ENCODE measurements around the gene MARK2.

MARK2 gene

DNA sequence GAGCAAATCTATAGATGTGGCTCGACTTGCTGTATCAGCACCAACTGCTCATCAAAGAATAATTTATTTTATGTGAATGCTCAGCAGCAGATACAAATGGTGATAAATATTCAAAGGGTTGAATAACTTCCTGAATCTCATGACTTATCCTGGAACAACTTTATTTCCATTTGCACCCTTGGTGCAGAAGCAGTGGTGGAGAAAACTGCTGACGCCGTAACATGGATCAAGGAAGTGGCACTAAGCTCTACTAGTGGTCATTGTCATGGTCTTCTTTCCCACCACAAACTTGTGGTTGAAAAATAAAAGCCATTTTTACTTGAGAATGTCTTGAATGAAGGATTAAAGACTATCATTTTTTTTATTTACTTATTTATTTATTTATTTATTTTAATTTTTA, 14.6 kb downstream of the MARK2 start:
- Histone ChIP-seq H3K79me2 (ENCODE audit: control insufficient read depth, low read length) (peaks cover 91% of the 10 kb centered on the region), H3K27me3 (ENCODE audit: control insufficient read depth, low read length) (no peaks in the 10 kb centered on the region), H3K4me1 (ENCODE audit: control insufficient read depth, low read length) (peaks cover 7% of the 10 kb centered on the region), H3F3A (ENCODE audit: control insufficient read depth, insufficient read depth) (no peaks in the 10 kb centered on the region), H3K9me3 (ENCODE audit: control insufficient read depth, insufficient read depth, low read length) (no peaks in the 10 kb centered on the region), H4K20me1 (ENCODE audit: control insufficient read depth, insufficient read depth, low read depth, low read length) (peaks cover 11% of the 10 kb centered on the region), H3K4me3 (ENCODE audit: low read length) (no peak overlapping the region), H3K4me2 (ENCODE audit: low read length) (no peak overlapping the region), H3K27ac (ENCODE audit: low read depth, low read length) (no peak overlapping the region), H3K36me3 (ENCODE audit: control insufficient read depth, low read length) (peaks cover 25% of the 10 kb centered on the region), H3K9me2 (replicated peaks; ENCODE audit: control insufficient read depth, low read length) (no peaks in the 10 kb centered on the region)
- no peak for TF ChIP-seq EZH2phosphoT487 (IDR thresholded peaks at IDR 0.05; ENCODE audit: borderline replicate concordance, low read length)
- TF ChIP-seq, protein P1, sequence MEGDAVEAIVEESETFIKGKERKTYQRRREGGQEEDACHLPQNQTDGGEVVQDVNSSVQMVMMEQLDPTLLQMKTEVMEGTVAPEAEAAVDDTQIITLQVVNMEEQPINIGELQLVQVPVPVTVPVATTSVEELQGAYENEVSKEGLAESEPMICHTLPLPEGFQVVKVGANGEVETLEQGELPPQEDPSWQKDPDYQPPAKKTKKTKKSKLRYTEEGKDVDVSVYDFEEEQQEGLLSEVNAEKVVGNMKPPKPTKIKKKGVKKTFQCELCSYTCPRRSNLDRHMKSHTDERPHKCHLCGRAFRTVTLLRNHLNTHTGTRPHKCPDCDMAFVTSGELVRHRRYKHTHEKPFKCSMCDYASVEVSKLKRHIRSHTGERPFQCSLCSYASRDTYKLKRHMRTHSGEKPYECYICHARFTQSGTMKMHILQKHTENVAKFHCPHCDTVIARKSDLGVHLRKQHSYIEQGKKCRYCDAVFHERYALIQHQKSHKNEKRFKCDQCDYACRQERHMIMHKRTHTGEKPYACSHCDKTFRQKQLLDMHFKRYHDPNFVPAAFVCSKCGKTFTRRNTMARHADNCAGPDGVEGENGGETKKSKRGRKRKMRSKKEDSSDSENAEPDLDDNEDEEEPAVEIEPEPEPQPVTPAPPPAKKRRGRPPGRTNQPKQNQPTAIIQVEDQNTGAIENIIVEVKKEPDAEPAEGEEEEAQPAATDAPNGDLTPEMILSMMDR (IDR thresholded peaks at IDR 0.05; ENCODE audit: low read depth, low read length, poor library complexity, severe bottlenecking): no peak

DNA sequence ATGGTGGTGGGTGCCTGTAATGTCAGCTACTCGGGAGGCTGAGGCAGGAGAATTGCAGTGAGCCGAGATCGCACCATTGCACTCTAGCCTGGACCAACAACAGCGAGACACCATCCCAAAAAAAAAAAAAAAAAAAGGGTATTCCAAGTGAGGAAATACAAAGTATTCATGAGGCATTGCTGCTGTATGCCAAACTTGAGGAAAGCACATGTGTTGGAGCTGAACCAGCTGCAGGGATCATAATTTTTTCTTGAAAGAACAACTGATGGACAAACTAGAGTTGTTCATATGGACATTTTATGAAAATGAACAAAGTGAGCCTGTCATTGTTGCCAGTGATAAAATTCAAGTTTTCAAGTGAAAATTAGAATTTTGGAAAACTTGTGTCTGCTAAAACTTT, 15.8 kb downstream of the MARK2 start:
- H4K20me1 ChIP-seq (ENCODE audit: control insufficient read depth, insufficient read depth, low read depth, low read length): peaks cover 14% of the 10 kb centered on the region
- peaks cover 93% of the 10 kb centered on the region for H3K79me2 ChIP-seq (ENCODE audit: control insufficient read depth, low read length)
- no peaks in the 10 kb centered on the region for H3F3A ChIP-seq (ENCODE audit: control insufficient read depth, insufficient read depth)
- no peak overlapping the region for H3K4me3 ChIP-seq (ENCODE audit: low read length)
- H3K4me2 ChIP-seq (ENCODE audit: low read length): no peak overlapping the region
- no peaks in the 10 kb centered on the region for H3K27me3 ChIP-seq (ENCODE audit: control insufficient read depth, low read length)
- H3K4me1 ChIP-seq (ENCODE audit: control insufficient read depth, low read length): peaks cover 7% of the 10 kb centered on the region
- peaks cover 28% of the 10 kb centered on the region for H3K36me3 ChIP-seq (ENCODE audit: control insufficient read depth, low read length)
- no peaks in the 10 kb centered on the region for H3K9me2 ChIP-seq (replicated peaks; ENCODE audit: control insufficient read depth, low read length)
- TF ChIP-seq, protein P1 (IDR thresholded peaks at IDR 0.05; ENCODE audit: low read depth, low read length, poor library complexity, severe bottlenecking): no peak
- TF ChIP-seq EZH2phosphoT487 (IDR thresholded peaks at IDR 0.05; ENCODE audit: borderline replicate concordance, low read length): no peak
- H3K9me3 ChIP-seq (ENCODE audit: control insufficient read depth, insufficient read depth, low read length): no peaks in the 10 kb centered on the region
- H3K27ac ChIP-seq (ENCODE audit: low read depth, low read length): no peak overlapping the region

DNA sequence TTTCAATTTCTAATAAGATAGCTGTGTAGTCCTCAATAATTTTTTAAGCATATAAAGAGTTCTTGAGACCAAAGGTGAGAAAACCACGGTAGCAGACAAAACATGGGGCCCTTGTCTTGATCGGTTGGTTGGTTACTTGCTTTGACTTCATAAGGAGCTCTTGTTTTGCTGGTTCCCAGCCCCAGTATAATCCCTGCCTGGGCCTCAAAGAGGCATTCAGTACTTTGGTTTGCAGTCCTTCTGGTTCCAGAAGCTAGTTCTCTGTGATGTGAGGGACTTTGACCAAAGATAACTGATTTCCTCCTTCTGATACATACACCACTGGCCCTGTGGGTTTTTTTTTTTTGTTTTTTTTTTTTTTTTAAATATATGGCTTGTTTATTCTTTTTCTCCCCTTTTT, 17.1 kb downstream of the MARK2 start:
- no peaks in the 10 kb centered on the region for H3K9me3 ChIP-seq (ENCODE audit: control insufficient read depth, insufficient read depth, low read length)
- peaks cover 25% of the 10 kb centered on the region for H3K36me3 ChIP-seq (ENCODE audit: control insufficient read depth, low read length)

More for the DNA sequence above, 17.1 kb downstream of the MARK2 start:
- H3K4me3 ChIP-seq (ENCODE audit: low read length): no peak overlapping the region
- peaks cover 91% of the 10 kb centered on the region for H3K79me2 ChIP-seq (ENCODE audit: control insufficient read depth, low read length)
- H3K4me2 ChIP-seq (ENCODE audit: low read length): no peak overlapping the region
- H3K4me1 ChIP-seq (ENCODE audit: control insufficient read depth, low read length): peaks cover 3% of the 10 kb centered on the region
- H3F3A ChIP-seq (ENCODE audit: control insufficient read depth, insufficient read depth): no peaks in the 10 kb centered on the region
- TF ChIP-seq, protein P1 (IDR thresholded peaks at IDR 0.05; ENCODE audit: low read depth, low read length, poor library complexity, severe bottlenecking): no peak
- no peak for TF ChIP-seq EZH2phosphoT487 (IDR thresholded peaks at IDR 0.05; ENCODE audit: borderline replicate concordance, low read length)
- no peaks in the 10 kb centered on the region for H3K27me3 ChIP-seq (ENCODE audit: control insufficient read depth, low read length)
- H3K9me2 ChIP-seq (replicated peaks; ENCODE audit: control insufficient read depth, low read length): no peaks in the 10 kb centered on the region
- peaks cover 13% of the 10 kb centered on the region for H4K20me1 ChIP-seq (ENCODE audit: control insufficient read depth, insufficient read depth, low read depth, low read length)
- no peak overlapping the region for H3K27ac ChIP-seq (ENCODE audit: low read depth, low read length)

Measured in DOHH2 (cell line).